Glutamatergic neuron (in vitro differentiated cells): ENCODE measurements around the gene ADCY4. TPM values are rescaled to one million over a fixed set of nuclear protein-coding genes. Genes with fewer than 3 reads are reported as not detected.

Experiments used
- DNase-seq: peaks from one replicate; pipeline ENCODE4 v3.0.0; 2022
- H3K27ac Mint-ChIP-seq: one replicate; pipeline ENCODE4 v1.8.0; 2020; ENCODE audit warnings: mild to moderate bottlenecking, mixed read lengths, inconsistent platforms; ENCODE audit not compliant: unreplicated experiment
- H3K27me3 Mint-ChIP-seq: one replicate; pipeline ENCODE4 v1.8.0; 2020; ENCODE audit warnings: mild to moderate bottlenecking, moderate library complexity, mixed read lengths, inconsistent platforms; ENCODE audit not compliant: unreplicated experiment
- H3K36me3 Mint-ChIP-seq: one replicate; pipeline ENCODE4 v1.8.0; 2020; ENCODE audit warnings: mild to moderate bottlenecking, mixed read lengths, inconsistent platforms; ENCODE audit not compliant: unreplicated experiment
- H3K4me1 Mint-ChIP-seq: one replicate; pipeline ENCODE4 v1.8.0; 2020; ENCODE audit warnings: mild to moderate bottlenecking, low read depth, mixed read lengths, inconsistent platforms; ENCODE audit not compliant: unreplicated experiment
- H3K4me3 Mint-ChIP-seq: one replicate; pipeline ENCODE4 v1.8.0; 2020; ENCODE audit warnings: mild to moderate bottlenecking, mixed read lengths, inconsistent platforms; ENCODE audit not compliant: unreplicated experiment
- H3K9me3 Mint-ChIP-seq: one replicate; pipeline ENCODE4 v1.8.0; 2020; ENCODE audit warnings: mild to moderate bottlenecking, moderate library complexity, mixed read lengths, inconsistent platforms; ENCODE audit not compliant: unreplicated experiment
- CTCF ChIP-seq: fragments of 200-600 bp; sonication (generic); IDR thresholded peaks from one replicate; pipeline ENCODE4 v1.5.0; 2021; ENCODE audit not compliant: partially characterized antibody, unreplicated experiment
- long read RNA-seq: library from polyadenylated mRNA; unstranded; transcript quantifications from one replicate; pipeline ENCODE4 v2.0.0, GENCODE V29; 2020; ENCODE audit not compliant: unreplicated experiment
- total RNA-seq: library from RNA; stranded (reverse); fragmentation: NEBNext Ultra II Directional; extraction: Animal tissue kit (Norgen Biotek cat#: 25700); gene quantifications from one replicate; pipeline ENCODE4 v1.2.1, GENCODE V29; 2021; ENCODE audit not compliant: unreplicated experiment

ADCY4 gene
- total RNA-seq = not detected
- long read RNA-seq = 0 reads

DNA sequence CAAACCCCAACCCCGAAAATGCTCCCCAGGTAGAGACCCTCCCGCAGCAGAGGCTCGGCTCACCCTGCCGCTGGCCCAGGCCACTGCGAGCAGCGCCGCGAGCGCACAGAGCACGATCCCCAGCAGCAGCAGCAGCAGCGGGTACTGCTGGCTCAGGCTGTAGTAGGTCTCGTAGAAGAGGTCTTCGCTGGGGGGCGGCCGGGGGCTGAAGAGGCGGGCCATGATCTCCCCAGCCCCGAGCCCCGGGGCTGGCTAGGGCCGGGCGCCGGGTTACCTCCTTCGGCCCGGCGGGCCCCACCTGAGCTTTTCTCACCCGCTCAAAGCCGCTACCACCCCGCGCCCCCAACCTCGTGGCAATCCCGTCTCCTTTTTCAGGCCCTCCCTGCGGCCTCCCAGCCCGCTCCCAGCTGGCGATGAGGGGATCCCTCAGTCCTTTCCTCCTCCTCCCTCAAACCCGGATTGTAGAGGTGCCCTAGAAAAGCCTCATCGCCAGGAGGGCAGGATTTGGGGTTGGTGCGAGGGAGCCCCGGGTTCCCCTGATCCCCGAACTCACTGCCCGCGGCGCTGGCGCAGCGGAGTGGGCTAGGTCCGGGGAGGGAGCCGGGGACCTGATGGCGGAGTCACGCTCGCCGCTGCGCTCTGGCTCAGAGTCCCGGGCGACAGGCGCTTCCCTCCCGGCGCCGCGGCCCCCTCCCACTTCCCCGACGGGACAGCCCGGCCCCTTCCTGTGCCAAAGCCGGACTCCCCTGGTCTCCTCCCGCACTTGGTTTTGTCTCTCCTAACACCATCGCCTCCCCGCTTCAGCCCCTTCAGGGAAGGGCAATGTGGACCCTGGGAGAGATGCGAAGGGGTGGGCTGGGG lies at the start of gene ADCY4:
Gene ADCY4 (minus strand): TSS at position 641 of the 861 bp plus-strand sequence. CDS start 419 bp downstream, at position 222.
- Mint-ChIP-seq H3K4me1 (peaks cover 10% of the 10 kb centered on the region), H3K27ac (no peak within 1 kb of the TSS), H3K27me3 (peaks cover 38% of the 10 kb centered on the region), H3K36me3 (peaks cover 4% of the 10 kb centered on the region), H3K9me3 (peaks cover 10% of the 10 kb centered on the region), H3K4me3 (peak within 1 kb of the TSS; percentile 82)
- DNase-seq = peak; percentile 49
- no peak for TF ChIP-seq CTCF

GRCh38 chr14:24384169-24384568 lies 49.3 kb upstream of the ADCY4 start:
- DNase-seq = no peak
- no peak overlapping the region for H3K27ac Mint-ChIP-seq

GRCh38 chr14:24382064-24382371 lies 47.1 kb upstream of the ADCY4 start:
- Mint-ChIP-seq H3K4me3 (no peak overlapping the region), H3K9me3 (peaks cover 5% of the 10 kb centered on the region), H3K36me3 (no peaks in the 10 kb centered on the region), H3K27me3 (peaks cover 4% of the 10 kb centered on the region), H3K4me1 (peaks cover 15% of the 10 kb centered on the region), H3K27ac (no peak overlapping the region)
- TF ChIP-seq CTCF = no peak
- no peak for DNase-seq

More at GRCh38 chr14:24384169-24384568, 49.3 kb upstream of the ADCY4 start:
- H3K9me3 Mint-ChIP-seq = peaks cover 5% of the 10 kb centered on the region
- peaks cover 1% of the 10 kb centered on the region for H3K27me3 Mint-ChIP-seq
- TF ChIP-seq CTCF = no peak
- no peak overlapping the region for H3K4me3 Mint-ChIP-seq
- no peaks in the 10 kb centered on the region for H3K36me3 Mint-ChIP-seq
- peaks cover 12% of the 10 kb centered on the region for H3K4me1 Mint-ChIP-seq

GRCh38 chr14:24381363-24382063 lies 46.6 kb upstream of the ADCY4 start:
- Mint-ChIP-seq H3K4me1 (peaks cover 19% of the 10 kb centered on the region), H3K27ac (no peak overlapping the region), H3K4me3 (no peak overlapping the region), H3K9me3 (peaks cover 5% of the 10 kb centered on the region), H3K36me3 (no peaks in the 10 kb centered on the region), H3K27me3 (peaks cover 4% of the 10 kb centered on the region)
- DNase-seq = no peak
- TF ChIP-seq CTCF = no peak
